ENCODE measurements around the gene PCDHGA9.

DNA sequence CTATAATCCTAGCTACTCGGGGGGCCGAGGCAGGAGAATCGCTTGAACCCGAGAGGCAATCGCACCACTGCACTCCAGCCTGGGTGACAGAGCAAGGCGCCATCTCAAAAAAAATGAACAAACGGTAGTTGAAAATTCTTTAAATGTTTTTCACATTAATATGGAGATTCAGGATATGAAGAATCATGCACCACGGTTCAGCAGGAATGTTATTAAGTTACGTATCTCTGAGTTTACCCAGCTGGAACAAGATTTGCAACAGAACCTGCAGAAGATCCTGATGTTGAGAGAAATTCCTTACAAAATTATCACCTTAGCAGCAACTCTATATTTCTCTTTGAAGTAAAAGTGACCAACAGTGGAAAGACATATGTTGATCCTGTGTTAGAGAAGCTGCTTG, 37.8 kb downstream of the PCDHGA9 start:
- TF ChIP-seq EZH2phosphoT487 (IDR thresholded peaks at IDR 0.05; ENCODE audit: low read depth) = no peak
- TF ChIP-seq, protein P1, sequence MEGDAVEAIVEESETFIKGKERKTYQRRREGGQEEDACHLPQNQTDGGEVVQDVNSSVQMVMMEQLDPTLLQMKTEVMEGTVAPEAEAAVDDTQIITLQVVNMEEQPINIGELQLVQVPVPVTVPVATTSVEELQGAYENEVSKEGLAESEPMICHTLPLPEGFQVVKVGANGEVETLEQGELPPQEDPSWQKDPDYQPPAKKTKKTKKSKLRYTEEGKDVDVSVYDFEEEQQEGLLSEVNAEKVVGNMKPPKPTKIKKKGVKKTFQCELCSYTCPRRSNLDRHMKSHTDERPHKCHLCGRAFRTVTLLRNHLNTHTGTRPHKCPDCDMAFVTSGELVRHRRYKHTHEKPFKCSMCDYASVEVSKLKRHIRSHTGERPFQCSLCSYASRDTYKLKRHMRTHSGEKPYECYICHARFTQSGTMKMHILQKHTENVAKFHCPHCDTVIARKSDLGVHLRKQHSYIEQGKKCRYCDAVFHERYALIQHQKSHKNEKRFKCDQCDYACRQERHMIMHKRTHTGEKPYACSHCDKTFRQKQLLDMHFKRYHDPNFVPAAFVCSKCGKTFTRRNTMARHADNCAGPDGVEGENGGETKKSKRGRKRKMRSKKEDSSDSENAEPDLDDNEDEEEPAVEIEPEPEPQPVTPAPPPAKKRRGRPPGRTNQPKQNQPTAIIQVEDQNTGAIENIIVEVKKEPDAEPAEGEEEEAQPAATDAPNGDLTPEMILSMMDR (IDR thresholded peaks at IDR 0.05; ENCODE audit: low read depth, low read length) = no peak

Data from OCI-LY3 (cell line).